Myocyte (in vitro differentiated cells): ENCODE measurements around the gene DOK4. TPM values are rescaled to one million over a fixed set of nuclear protein-coding genes. Genes with fewer than 3 reads are reported as not detected.

ENCODE experiments used
- DNase-seq: peaks from one replicate; pipeline ENCODE4 v3.0.0-alpha.2; 2012; ENCODE audit warnings: low read depth
- total RNA-seq: library from RNA; depleted of rRNA; stranded (reverse); fragments of >200 nt; gene quantifications from 2 replicates; pipeline ENCODE4 v1.2.3, GENCODE V29; 2014

The DOK4 gene
- total RNA-seq, 1 donor from 2014 or later = 10.2 TPM

DNA sequence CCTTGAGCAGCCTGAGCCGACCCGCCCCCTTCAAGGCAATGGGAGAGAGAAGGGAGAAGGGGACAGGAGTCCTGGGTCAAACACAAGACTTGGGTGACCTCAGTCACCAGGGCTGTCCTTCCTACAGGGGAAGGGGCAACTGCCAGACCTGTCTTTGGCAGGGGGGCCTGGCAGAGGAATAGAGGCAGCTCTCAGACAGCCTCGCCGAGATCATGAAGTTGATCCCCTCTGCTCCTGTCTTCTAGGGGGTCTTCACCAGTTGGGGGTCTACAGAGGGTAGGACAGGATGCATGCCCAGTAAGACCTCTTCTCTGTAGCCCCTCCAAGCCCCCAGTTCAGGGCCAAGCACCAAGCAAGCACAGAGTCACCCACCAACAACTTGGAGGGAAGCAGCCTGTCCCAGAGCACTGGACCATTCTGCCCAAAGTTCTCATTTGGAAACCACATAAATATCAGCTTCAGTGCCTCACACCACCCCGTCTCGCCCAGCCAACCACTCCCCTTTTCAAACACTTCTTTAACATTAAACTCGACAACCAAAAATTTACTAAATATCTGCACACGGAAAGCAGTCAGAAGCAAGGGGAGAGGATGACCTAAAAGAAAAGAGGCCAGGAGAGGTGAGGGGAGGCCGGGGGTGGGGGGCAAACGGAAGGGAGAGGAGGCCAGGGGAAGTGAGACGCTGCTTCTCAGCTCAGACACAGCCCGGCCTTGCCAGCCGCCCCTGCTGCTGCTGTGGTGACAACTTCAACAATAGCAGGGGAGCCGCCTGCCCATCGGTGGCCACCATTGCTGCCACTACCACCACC is 7.7 kb downstream of the DOK4 start:
- no peak for DNase-seq

DNA sequence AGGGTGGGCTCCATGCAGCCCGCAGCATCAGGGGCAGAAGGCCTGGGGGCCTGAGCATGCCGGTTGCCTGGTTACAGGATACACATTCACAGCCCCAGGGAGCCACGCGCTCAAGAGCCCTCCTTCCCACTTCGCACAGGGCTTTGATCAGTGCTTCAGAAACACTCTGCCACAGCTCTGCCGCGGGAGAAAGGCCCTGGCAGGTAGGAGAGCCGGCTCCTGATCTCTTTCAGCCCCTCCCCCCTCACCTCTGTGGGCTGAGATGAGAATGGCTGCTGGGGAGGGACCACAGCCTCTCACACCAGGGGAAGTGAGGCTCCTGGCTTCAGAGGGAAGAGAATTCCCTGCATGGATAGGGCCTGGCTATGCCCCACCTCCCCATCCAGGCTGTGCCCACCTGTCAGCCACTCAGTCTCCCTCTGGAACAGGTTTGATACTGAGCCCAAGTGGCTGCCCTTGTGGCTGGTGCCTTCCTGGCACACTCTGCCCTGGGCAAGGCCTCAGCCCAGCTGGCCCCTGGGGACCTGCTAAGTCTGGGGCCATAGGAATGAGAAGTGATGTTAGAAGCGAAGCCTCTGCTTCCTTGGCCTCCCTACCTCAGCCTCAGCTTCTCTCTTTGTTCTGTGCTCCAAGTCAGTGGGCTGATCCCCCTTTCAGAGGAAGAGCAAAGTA is 8.6 kb downstream of the DOK4 start:
- no peak for DNase-seq

DNA sequence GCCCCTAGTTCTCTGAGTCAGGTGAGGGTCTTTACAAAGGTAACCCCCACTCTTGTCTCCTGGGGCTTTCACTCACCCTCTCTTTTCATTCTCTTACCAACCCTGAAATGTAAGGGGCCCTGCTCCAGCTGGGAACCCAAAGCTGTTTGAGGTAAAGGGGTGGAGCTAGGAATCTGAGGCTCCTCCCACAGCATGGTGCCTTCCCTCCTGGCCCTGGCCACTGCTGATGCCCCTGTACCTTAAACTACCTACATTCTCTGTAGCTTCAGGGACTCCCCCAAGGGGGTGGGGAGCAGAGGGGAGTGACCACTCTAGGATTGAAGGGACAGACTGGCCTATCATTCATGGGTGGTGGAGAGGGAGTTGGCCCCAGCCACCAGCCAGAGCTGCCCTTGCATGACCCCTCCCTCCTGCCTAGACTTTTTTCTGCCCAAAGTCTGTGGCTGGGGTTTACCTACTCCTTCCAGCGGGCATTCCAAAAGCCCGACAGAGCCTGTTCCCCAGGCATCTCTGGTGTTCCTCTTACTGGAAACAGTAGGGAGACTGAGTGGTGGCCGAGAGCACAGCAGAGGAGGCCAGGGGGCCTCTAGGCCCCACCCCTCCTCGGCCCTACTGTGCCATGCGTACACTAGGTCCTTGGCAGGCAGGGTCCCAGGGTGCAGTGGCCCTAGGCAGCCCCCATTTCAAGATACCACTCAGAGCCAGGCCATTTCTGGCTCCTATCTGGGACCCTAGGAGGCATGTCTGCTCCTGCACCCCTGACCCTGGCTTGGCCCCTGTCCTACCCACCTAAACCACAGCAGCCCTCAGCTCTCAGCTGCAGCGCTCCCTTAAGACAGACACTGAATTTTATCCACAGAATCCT is 9.5 kb downstream of the DOK4 start:
- no peak for DNase-seq

DNA sequence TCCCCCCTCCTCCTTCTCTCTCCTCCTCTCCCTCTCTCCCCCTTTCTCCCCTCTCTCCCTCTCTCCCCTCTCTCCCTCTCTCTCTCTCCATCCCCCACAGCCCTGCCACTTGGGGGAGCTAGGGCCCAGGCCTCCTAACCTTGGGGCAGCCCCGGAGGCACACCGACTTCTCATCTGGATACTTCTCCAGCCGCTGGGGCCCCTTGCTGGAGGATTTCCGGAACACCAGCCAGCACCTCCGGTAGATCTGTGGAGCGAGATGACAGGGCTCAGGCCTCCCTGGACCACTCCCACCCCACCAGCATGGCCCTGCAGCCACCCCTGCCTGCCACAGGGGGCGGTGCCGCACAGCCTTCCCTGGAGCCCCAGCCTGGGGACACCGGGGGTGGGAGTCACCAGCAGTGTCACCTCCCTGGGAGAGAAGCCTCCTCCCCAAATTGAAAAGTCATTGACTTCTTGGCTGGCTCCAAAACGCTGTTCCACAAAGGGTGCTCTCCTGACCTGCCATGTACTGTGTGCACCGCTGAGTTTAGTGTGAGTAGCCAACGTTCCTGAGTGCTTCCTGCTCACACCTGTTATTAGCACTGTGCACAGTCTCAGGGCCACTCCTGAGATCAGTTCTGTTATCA is 10.5 kb downstream of the DOK4 start:
- DNase-seq = no peak

DNA sequence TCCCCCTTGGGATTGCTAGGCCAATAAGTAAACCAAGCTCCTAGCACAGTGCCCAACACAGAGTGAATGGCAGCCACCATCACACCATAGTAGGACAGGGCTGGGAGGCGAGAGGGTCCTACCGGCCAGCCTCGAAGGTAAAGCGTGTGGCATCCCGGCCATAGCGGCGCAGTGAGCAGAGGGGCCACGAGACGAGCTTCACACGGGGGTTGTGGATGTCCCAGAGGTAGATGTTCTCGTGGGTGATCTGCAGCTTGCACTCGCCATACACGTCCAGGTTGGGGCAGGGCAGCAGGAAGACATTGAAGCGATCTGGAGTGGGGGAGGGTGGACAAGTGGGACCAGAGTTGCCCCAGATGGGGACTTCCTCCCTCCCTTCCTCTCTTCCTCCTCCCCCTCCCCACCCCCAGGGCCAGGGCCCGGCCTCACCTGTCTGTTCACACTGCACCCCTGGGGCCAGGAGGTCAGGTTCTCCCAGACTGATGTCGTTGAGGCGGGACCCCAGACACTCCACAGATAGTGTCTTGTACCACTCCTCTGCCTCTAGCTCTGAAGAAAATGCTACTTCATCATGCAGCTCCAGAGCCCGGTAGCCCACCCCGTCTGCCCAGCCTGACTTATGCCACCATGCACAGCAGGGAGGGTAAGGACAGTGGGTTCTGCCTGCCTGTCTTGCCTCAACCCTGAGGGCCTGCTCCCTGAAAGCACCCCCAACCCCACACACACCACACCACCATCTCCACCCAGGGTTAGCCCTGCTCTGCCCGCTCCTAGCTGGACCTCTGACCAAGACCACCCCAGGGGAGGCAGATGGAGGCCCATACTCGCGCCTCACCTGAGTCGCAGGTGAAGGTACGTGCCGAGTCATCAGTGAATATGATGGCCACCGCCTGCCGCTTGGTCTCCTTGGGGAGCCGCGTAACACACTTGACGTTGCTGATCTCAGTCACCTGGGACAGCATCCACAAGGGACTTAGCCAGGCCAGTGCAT is 11.3 kb downstream of the DOK4 start:
- DNase-seq = no peak

DNA sequence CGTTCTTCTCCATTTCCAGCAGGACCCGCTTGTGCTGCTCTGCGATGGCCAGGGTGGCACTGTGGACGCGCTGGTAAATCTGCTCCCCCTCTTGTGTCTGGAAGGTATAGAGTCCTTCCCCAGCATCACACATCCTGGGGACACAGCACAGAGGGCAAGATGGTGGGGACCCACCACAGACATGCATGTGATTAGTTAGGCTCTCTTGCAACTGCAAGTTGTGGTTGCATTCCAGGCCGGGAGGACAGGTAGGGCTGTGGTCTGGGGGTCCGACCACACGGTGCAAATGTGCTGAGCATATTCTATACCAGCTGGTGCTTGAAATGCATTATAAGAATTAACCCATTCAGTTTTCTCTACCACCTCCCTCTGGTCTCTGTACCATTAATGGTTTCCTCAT is 12.4 kb downstream of the DOK4 start:
- DNase-seq = no peak

DNA sequence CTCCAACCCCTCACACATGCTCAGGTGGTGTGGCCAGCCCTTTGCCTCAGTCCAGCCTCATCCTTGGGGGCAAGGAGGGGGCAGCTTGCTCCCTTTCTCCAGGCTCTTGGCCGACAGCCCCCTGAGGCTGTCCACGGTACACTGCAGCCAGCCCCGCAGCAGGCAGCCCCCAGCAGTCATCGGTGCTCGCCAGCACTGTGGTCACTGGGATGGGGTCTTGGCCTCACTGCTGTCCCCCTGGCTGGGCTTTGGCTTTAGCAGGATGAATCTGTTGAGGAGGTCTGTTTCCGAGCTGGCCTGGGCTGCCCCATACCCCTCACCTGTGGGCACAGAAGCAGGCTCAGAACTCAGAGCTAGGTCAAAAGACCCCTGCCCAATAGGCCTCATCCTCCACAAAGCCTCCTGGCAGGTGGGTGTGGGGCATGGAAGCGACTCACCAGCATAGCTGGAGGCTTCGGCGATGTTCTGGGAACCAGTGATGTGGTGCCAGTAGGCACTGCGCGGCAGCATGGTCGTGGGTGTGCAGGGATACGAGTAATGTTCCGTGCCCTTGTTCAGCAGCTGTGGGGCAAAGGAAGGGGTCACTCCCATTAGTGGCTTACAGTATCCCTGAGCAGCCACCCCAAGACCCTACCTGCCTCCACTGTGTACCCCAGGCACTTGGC is 13.0 kb downstream of the DOK4 start:
- DNase-seq = no peak

DNA sequence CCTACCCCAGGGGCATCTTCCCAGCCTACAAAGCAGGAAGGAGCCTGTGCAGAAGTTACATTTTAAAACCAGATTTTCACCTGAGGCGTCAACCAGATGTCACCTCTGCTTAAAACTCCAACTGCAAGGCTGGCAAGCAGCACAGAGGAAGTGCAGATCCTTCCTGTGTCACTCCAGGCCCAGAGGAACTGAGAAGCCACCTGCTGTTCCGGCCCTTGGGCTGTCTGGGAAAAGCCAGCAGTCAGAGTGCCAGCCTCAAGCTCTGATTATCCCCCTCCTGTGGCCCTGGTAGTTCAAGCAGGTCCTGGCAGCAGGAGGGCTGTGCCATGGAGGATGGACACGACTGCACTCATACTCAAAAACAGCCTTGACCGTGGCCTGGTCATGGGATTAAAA is 13.6 kb downstream of the DOK4 start:
- DNase-seq = no peak

DNA sequence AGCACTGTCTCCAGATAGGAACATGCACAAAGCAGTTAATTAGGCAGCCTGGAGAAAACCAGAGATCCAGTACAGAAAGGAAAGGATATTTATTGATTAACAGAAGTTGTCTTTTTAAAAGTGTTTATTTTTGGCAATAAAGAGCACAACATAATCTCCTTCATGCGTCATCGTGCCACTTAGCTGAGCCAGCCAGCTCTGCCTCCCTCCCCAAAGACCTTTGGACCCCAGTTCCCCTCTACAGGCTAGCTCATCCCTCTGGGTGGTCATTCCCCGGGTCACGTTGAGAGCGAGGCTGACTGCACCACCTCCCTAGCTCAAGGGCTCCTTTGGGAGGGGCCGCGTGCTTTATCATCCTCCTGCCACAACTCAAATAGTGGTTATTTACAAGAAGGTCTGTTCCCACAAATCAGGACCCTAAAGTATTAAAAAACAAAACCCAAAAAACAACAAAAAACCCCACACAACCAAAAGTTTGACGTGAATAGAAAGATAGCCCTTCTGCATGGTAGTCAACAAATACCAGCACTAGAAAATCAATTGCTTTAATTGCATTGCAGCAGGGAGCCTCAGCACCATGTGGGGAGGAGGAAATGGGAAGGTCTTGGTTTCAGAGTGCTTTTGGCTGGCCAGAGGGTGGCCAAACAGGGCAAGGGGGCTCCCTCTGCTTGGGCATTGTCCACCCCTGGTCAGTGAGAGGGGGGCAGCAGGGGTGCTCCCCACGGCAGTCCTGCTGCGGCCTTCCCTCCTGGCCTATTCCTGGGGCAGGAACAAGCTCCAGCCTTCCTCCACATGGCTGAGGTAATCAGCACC is 14.2 kb downstream of the DOK4 start:
- DNase-seq = no peak

DNA sequence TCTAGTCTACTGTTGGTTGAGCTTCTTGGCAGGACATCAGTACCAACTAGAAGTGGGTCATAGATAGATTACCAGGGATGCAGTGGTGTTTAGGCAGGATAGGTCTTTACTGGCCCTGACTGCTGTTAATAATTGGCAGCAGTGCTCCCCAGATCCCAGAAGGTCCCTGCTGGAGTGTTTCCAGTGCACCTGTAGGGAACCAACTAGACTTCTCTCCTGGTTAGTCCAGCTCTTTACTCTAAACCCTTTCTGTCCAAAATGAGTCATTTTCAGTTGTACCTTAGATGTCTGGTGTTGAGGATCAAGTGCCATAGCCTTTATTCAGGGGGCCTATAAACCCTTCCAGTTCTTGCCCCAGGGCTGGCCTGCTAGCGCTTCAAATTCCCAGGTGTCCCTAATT is 15.1 kb downstream of the DOK4 start:
- DNase-seq = no peak

DNA sequence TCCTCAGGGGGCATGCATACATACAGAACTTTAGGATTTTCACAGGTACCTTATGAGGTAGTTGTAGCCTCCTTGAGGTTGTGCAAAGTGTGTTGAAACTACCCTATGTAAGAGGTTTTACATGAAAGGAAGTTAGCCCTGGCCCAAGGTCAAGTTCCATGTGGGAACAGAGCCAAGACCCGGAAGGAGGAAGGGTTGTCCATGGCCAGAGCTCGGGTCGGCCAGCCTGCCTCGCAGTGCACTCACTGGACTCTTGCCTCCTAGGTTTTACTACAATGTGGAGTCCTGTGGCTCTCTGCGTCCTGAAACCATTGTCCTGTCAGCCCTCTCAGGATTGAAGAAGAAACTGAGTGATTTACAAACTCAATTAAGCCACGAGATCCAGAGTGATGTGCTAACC is 15.6 kb downstream of the DOK4 start:
- DNase-seq = no peak

DNA sequence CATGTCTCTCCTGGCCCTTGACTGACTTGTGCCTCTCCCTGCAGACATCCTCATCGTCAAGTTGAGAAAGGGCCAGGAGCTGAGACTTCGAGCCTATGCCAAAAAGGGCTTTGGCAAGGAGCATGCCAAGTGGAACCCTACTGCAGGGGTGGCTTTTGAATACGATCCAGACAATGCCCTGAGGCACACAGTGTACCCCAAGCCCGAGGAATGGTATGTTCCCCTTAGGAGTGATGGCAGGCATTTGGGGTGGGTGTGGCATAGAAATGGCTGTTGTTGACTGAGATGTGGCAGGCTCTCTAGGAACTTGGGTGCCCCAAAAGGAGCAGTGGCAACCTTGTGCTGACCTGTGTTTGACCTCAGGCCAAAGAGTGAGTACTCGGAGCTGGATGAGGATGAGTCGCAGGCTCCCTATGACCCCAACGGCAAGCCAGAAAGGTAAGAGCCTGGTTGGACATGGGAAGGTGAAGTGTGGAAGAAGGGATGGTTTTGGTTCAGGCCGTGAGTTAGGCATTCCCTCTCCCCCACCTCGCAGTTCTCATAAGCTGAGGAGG is 16.3 kb downstream of the DOK4 start:
- no peak for DNase-seq

DNA sequence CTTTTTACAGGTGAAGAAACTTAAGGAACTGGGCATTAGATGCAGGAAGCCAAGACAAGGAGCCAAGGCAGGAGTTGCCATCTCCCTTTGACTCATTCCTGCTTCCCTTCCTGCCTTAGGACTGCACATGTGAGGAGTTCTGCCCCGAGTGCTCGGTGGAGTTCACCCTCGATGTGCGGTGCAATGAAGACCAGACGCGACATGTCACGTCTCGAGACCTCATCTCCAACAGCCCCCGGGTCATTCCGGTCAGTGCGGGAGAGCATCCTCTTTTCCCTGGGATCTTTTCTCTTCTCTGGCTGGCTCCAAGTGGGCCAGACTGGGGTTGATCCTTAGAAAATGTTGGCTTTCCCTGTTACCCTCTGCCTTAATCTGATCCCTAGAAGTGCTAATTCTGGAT is 17.2 kb downstream of the DOK4 start:
- DNase-seq = no peak

DNA sequence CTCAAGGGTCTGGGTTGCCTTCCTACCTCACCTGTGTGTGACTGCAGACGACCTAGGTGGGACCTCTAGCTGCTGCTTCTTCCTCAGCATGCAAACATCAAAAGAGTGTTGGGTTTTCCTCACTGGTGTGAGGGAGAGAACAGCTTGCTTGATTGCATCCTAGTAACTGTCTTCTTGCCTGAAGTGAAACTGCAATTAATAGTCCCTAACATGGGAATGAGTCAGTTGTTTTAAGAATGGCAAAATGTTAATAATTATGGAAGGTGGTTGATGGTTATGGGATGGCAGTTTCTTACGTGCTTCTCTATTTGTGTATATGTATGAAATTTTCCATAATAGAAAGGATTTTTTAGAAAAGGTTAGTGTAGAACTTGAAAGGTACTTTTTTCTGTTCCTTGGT is 17.9 kb downstream of the DOK4 start:
- no peak for DNase-seq

DNA sequence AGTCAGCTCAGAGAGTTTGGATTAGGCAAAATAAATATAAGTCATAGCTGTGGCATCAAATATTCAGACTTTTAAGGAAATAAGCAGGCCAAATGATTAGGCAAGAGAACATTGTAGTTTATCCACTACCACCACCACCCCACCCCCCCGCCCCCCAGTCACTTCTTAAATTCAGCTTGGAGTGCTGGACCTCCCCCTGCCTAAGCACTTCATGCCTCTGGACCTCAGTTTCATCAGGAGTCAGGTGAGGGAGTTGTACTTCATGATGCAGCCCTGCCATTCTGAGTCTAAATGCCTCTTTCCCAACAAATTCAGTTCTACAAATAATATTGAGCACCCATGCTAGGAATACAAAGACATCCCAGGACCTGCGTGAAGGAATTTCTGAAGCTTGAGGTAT is 21.8 kb downstream of the DOK4 start:
- DNase-seq = no peak

DNA sequence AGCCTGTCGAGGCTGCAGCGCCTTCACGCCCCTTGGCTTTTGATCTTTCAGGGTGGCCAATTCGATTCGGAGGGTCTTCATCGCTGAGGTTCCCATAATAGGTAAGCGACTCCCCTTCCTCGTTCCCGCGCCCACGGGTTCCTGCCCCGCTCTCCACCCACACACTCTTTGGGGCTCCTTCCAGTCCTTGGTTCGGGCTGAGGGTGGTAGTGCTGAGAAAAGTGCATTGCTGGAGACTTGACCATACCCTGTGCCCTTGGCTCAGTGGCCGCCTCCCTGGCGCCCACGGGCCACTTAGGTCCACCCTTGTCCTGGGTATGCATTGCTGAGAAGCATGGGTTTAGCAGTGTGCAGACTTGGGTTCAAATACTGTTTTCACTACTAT is 23.3 kb downstream of the DOK4 start:
- DNase-seq = no peak

DNA sequence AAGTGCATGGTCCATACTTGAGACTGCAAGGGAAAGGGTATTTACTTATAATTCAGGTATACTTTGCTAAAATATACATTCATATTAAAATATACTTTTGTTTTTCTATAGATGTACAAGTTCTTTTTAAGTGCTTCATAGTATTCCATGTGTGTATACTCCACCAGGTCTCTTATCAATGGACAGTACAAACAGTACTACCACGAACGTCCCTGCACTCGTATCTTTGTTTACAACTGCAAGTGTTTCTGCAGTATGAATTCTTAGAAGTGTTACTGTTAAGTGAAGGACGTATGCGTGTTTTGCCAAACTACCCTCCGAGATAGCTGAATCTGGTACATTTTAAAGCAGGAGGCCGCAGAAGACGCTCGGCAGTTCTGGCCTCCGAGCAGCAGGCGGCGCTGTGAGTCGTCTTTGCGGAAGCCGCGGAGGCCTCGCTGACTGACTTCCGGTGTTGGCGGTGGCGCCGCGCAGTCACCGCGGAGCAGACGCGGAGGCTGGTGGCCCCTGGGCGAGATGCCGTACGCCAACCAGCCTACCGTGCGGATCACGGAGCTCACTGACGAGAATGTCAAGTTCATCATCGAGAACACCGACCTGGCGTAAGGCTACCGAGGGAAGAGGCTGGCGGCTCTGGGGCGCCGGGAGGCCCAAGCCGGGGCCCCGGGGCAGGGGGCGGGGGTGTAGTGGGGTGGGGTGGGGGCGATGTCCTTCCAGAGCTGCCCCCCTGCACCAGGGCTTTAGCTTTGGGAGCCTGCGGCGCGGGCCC is 23.9 kb downstream of the DOK4 start, which contains the start of gene POLR2C:
Gene POLR2C, plus strand, starts transcription at position 471 of the 769 bp plus-strand sequence. Its CDS starts 46 bp downstream, at position 517.
- peak; percentile 87 for DNase-seq

DNA sequence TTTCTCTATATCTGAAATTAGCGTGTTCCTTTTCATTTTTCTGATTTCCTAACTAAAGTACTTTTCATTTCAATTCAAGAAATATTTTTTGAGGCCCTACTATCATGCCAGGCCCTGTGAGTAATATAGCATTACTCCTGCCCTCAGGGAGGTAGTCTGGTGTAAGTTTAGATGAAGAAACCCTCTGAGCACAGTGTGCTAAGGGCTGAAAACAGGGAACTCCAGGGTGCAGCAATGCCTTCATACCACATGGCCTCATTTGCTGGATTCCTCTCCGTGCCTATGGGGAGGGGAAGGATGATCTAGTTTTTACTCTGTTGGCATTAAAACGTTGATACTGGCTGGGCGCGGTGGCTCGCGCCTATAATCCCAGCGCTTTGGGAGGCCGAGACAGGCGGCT is 34.3 kb downstream of the DOK4 start:
- DNase-seq = no peak
